ENCODE results near the gene ACOXL.

The ACOXL gene

DNA sequence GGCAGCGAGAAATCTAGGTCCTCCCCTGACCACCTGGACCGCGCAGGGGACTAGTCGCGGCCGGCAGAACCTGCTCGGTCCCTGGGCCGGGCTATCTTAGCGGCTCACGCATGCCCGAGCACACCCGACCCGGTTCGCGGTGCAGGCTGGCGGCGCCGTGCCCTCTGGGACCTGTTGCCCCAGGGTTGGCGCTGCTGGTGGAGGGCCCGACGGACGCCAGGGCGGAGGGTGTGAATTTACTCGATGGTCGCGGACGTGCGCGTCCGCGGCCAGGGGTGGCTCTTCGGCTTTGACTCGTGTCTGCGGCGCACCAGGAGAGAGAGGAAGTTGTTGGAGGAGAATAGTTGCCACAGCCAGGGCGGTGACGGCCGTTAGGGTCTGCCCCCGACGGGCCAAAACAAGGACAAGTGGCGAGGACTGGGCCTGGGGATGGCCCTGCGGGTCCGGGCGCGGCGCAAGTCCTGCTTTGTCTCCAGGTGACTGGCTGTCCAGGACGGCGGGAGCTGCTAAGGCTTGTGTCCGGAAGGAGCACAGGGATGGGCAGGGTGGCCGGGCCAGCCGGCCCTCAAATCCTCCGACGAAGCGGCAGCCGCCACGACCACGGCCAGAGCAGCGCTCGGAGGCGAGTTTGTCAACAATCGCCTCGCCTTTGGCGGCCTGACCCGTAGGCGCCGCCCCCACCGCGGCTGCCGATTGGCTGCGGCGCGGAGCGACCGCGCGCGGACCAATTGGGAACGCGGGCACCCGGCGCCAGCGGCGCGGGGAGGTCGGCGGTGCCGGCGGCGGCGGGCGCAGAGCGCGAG, 389.7 kb downstream of the ACOXL start:
- Histone ChIP-seq H3K27me3 (ENCODE audit: low read length) (no peaks in the 10 kb centered on the region), H3K36me3 (ENCODE audit: low read length) (peaks cover 19% of the 10 kb centered on the region), H3K27ac (ENCODE audit: low read depth, low read length) (peak overlapping the region; percentile 80), H3K9me2 (replicated peaks; ENCODE audit: insufficient read depth, low read length) (no peaks in the 10 kb centered on the region), H3F3A (ENCODE audit: insufficient read depth) (no peaks in the 10 kb centered on the region), H4K20me1 (ENCODE audit: low read depth, low read length) (peaks cover 4% of the 10 kb centered on the region; the same call in 1 of the 2 replicates), H3K79me2 (ENCODE audit: insufficient read depth, low read length) (peaks cover 39% of the 10 kb centered on the region), H3K9ac (ENCODE audit: low read length) (peak overlapping the region; percentile 86), H3K4me2 (ENCODE audit: low read depth, low read length, poor library complexity, severe bottlenecking) (peak overlapping the region; percentile 63), H2AFZ (ENCODE audit: low read depth, low read length, severe bottlenecking) (no peak overlapping the region), H3K9me3 (ENCODE audit: insufficient read depth, low read length) (no peaks in the 10 kb centered on the region), H3K4me3 (ENCODE audit: insufficient read depth, low read length, poor library complexity, severe bottlenecking) (peak overlapping the region; percentile 91)
- TF ChIP-seq CTCF (IDR thresholded peaks at IDR 0.05; ENCODE audit: insufficient read depth, low read length, poor library complexity, severe bottlenecking) (no peak), EZH2phosphoT487 (conservative IDR thresholded peaks at IDR 0.05; ENCODE audit: low read length) (no peak)

DNA sequence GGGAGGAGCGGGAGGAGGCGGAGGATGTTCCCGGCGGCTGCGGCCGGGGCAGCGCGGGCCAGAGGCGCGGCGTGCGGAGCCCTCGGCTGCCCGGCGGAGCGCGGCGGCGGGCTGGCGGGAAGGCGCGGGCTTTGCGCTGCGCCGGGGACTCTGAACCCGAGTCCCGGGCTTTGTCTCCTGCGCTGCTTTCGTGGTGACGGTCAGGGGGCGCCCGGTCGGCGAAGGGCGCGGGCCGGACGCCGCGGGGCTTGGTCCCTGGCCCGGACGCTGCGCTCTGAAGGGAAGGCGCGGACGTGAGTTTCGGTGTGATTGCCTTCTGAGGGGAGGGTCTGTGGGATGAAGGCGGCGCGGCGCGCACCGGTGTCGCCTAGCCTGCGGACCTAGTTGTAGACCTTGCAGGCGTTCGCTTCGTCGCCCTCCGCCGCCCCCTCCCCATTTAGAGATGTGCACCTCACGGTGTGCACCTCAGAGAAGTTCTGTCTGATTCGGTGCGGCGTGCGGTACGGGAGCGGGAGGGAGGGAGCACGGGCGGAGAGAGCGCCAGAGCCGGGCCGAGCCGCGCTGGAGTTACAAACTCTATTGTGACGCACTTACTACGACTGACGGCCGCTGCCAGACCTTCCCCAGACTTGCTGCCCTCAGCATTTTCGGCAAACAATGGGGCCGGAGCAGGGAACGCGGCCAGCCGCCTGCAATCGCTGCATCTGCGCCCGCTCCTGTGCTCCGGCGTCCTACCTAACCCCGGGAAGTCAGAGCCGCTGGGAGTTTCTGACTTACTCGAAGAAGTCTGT, 390.5 kb downstream of the ACOXL start:
- H3K9me2 ChIP-seq (replicated peaks; ENCODE audit: insufficient read depth, low read length), result no peaks in the 10 kb centered on the region
- no peak overlapping the region for H2AFZ ChIP-seq (ENCODE audit: low read depth, low read length, severe bottlenecking)
- no peaks in the 10 kb centered on the region for H3F3A ChIP-seq (ENCODE audit: insufficient read depth)
- peaks cover 45% of the 10 kb centered on the region for H3K79me2 ChIP-seq (ENCODE audit: insufficient read depth, low read length)
- no peaks in the 10 kb centered on the region for H3K9me3 ChIP-seq (ENCODE audit: insufficient read depth, low read length)
- peak overlapping the region; percentile 63 for H3K4me2 ChIP-seq (ENCODE audit: low read depth, low read length, poor library complexity, severe bottlenecking)
- H3K27ac ChIP-seq (ENCODE audit: low read depth, low read length), result no peak overlapping the region
- peak overlapping the region; percentile 86 for H3K9ac ChIP-seq (ENCODE audit: low read length)
- H4K20me1 ChIP-seq (ENCODE audit: low read depth, low read length), result peaks cover 4% of the 10 kb centered on the region; the same call in 1 of the 2 replicates
- peaks cover 20% of the 10 kb centered on the region for H3K36me3 ChIP-seq (ENCODE audit: low read length)
- TF ChIP-seq EZH2phosphoT487 (conservative IDR thresholded peaks at IDR 0.05; ENCODE audit: low read length) (no peak), CTCF (IDR thresholded peaks at IDR 0.05; ENCODE audit: insufficient read depth, low read length, poor library complexity, severe bottlenecking) (no peak)
- H3K4me3 ChIP-seq (ENCODE audit: insufficient read depth, low read length, poor library complexity, severe bottlenecking), result peak overlapping the region; percentile 91
- H3K27me3 ChIP-seq (ENCODE audit: low read length), result no peaks in the 10 kb centered on the region

DNA sequence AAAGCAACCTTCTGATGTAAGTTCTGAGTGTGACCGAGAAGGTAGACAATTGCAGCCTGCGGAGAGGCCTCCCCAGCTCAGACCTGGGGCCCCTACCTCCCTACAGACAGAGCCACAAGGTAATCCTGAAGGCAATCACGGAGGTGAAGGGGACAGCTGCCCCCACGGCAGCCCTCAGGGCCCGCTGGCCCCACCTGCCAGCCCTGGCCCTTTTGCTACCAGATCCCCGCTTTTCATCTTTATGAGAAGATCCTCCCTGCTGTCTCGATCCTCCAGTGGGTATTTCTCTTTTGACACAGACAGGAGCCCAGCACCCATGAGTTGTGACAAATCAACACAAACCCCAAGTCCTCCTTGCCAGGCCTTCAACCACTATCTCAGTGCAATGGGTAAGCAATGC, 391.4 kb downstream of the ACOXL start:
- Histone ChIP-seq H4K20me1 (ENCODE audit: low read depth, low read length) (peaks cover 4% of the 10 kb centered on the region; the same call in 1 of the 2 replicates), H3K9me3 (ENCODE audit: insufficient read depth, low read length) (no peaks in the 10 kb centered on the region), H3K27ac (ENCODE audit: low read depth, low read length) (no peak overlapping the region), H3K4me2 (ENCODE audit: low read depth, low read length, poor library complexity, severe bottlenecking) (peak overlapping the region; percentile 63), H3K27me3 (ENCODE audit: low read length) (no peaks in the 10 kb centered on the region), H3K9me2 (replicated peaks; ENCODE audit: insufficient read depth, low read length) (no peaks in the 10 kb centered on the region), H3K4me3 (ENCODE audit: insufficient read depth, low read length, poor library complexity, severe bottlenecking) (no peak overlapping the region), H3K79me2 (ENCODE audit: insufficient read depth, low read length) (peaks cover 52% of the 10 kb centered on the region), H3F3A (ENCODE audit: insufficient read depth) (no peaks in the 10 kb centered on the region), H3K9ac (ENCODE audit: low read length) (no peak overlapping the region), H2AFZ (ENCODE audit: low read depth, low read length, severe bottlenecking) (no peak overlapping the region), H3K36me3 (ENCODE audit: low read length) (peaks cover 28% of the 10 kb centered on the region)
- TF ChIP-seq EZH2phosphoT487 (conservative IDR thresholded peaks at IDR 0.05; ENCODE audit: low read length) (no peak), CTCF (IDR thresholded peaks at IDR 0.05; ENCODE audit: insufficient read depth, low read length, poor library complexity, severe bottlenecking) (no peak)
